H4 (cell line): ENCODE results near the gene VPS11. TPM values are rescaled to one million over a fixed set of nuclear protein-coding genes. Genes with fewer than 3 reads are reported as not detected.
"Not testable (repeated sequence)": the region's sequence is repeated elsewhere in the genome, so short reads cannot be mapped to it uniquely, and the experiment has no call there.

Experiments
- DNase-seq: peaks from one replicate; pipeline ENCODE4 v3.0.0-alpha.2; 2015; ENCODE audit warnings: low spot score
- total RNA-seq: library from RNA; depleted of rRNA; stranded (reverse); fragments of >200 nt; shearing (Covaris generic); gene quantifications from 2 replicates; pipeline ENCODE4 v1.2.3, GENCODE V29; 2014; rRNA removed

VPS11 gene
- total RNA-seq = 13.8 and 19.2 TPM in 2 replicates

- DNase-seq = peak; percentile 93
Measured at GRCh38 chr11:119067371-119068222, at the start of gene VPS11. Gene VPS11 (plus strand): TSS chr11:119067818. CDS start chr11:119067824, 6 bp downstream.

- DNase-seq = peak; percentile 97
Measured at GRCh38 chr11:119018074-119018938, 49.3 kb upstream of the VPS11 start, which contains the start of the genes RPS25 and TRAPPC4. Gene RPS25 (minus strand): TSS chr11:119018343. CDS start chr11:119018284, 59 bp downstream. Gene TRAPPC4 (plus strand): TSS chr11:119018766. CDS start chr11:119018796, 30 bp downstream.

GRCh38 chr11:119019996-119020395 is 47.6 kb upstream of the VPS11 start:
- DNase-seq = no peak

GRCh38 chr11:119021631-119022030 is 46.0 kb upstream of the VPS11 start:
- DNase-seq = no peak

- DNase-seq = no peak
Measured at GRCh38 chr11:119023741-119024140, 43.9 kb upstream of the VPS11 start.

- no peak for DNase-seq
Measured at GRCh38 chr11:119024430-119025098, 43.1 kb upstream of the VPS11 start.

GRCh38 chr11:119025099-119025473 is 42.5 kb upstream of the VPS11 start:
- no peak for DNase-seq

GRCh38 chr11:119025541-119025940 is 42.1 kb upstream of the VPS11 start:
- no peak for DNase-seq

- no peak for DNase-seq
Measured at GRCh38 chr11:119025978-119026766, 41.4 kb upstream of the VPS11 start.

- DNase-seq = no peak
Measured at GRCh38 chr11:119026970-119027369, 40.6 kb upstream of the VPS11 start.

GRCh38 chr11:119027561-119028345 is 39.9 kb upstream of the VPS11 start:
- no peak for DNase-seq

- DNase-seq = no peak
Measured at GRCh38 chr11:119028346-119029068, 39.1 kb upstream of the VPS11 start.

GRCh38 chr11:119029069-119029339 is 38.6 kb upstream of the VPS11 start:
- DNase-seq = no peak

- DNase-seq = no peak
Measured at GRCh38 chr11:119029340-119030028, 38.1 kb upstream of the VPS11 start.

GRCh38 chr11:119030029-119030328 is 37.6 kb upstream of the VPS11 start:
- DNase-seq = no peak

GRCh38 chr11:119030329-119031047 is 37.1 kb upstream of the VPS11 start, which contains the start of gene SLC37A4:
Gene SLC37A4 (minus strand): TSS chr11:119030877.
- peak; percentile 98 for DNase-seq

- no peak for DNase-seq
Measured at GRCh38 chr11:119031912-119032280, 35.7 kb upstream of the VPS11 start.

GRCh38 chr11:119033421-119033820 is 34.2 kb upstream of the VPS11 start:
- not testable (repeated sequence) for DNase-seq

GRCh38 chr11:119034813-119035212 is 32.8 kb upstream of the VPS11 start:
- DNase-seq = no peak
